Esophagus muscularis mucosa (tissue), 3 donors: ENCODE data around the gene GPR89A.
"Not testable (repeated sequence)": the region's sequence is repeated elsewhere in the genome, so short reads cannot be mapped to it uniquely, and the experiment has no call there.

ENCODE experiments used
- POLR2A ChIP-seq: fragments of 450-650 bp; IDR thresholded peaks from one replicate; pipeline ENCODE4 v1.6.1; 2017; ENCODE audit warnings: antibody characterized with exemption, moderate library complexity, mild to moderate bottlenecking, low read depth
- POLR2AphosphoS5 ChIP-seq, 2 donors: sonication (generic); formaldehyde crosslinking; IDR thresholded peaks; one replicate each; pipeline ENCODE4 v1.6.1; 2017; ENCODE audit warnings: antibody characterized with exemption in 2 of 2
- TF ChIP-seq, protein P1 (sequence below), 3 experiments: fragments of 200-600 bp in 2 of 3; fragments of 450-650 bp in 1 of 3; sonication (generic) in 2 of 3; IDR thresholded peaks; one replicate each; pipeline ENCODE4 v1.5.1; 2017 to 2019; ENCODE audit warnings: antibody characterized with exemption in 3 of 3, mild to moderate bottlenecking in 2 of 3, moderate library complexity in 1 of 3

GRCh38 chr1:145684858-145685257 lies 77.1 kb downstream of the GPR89A start:
- TF ChIP-seq, protein P1, sequence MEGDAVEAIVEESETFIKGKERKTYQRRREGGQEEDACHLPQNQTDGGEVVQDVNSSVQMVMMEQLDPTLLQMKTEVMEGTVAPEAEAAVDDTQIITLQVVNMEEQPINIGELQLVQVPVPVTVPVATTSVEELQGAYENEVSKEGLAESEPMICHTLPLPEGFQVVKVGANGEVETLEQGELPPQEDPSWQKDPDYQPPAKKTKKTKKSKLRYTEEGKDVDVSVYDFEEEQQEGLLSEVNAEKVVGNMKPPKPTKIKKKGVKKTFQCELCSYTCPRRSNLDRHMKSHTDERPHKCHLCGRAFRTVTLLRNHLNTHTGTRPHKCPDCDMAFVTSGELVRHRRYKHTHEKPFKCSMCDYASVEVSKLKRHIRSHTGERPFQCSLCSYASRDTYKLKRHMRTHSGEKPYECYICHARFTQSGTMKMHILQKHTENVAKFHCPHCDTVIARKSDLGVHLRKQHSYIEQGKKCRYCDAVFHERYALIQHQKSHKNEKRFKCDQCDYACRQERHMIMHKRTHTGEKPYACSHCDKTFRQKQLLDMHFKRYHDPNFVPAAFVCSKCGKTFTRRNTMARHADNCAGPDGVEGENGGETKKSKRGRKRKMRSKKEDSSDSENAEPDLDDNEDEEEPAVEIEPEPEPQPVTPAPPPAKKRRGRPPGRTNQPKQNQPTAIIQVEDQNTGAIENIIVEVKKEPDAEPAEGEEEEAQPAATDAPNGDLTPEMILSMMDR (IDR thresholded peaks at IDR 0.05) = not testable (repeated sequence)
- not testable (repeated sequence) for TF ChIP-seq POLR2AphosphoS5 (IDR thresholded peaks at IDR 0.05); POLR2A
